Measurements from ENCODE around the gene DLX1. TPM values are rescaled to one million over a fixed set of nuclear protein-coding genes. Genes with fewer than 3 reads are reported as not detected.

DLX1 gene
- total and polyA plus RNA-seq, 12 donors = 0.11 to 1.4 (median 0.53) TPM; not detected in 5

DNA sequence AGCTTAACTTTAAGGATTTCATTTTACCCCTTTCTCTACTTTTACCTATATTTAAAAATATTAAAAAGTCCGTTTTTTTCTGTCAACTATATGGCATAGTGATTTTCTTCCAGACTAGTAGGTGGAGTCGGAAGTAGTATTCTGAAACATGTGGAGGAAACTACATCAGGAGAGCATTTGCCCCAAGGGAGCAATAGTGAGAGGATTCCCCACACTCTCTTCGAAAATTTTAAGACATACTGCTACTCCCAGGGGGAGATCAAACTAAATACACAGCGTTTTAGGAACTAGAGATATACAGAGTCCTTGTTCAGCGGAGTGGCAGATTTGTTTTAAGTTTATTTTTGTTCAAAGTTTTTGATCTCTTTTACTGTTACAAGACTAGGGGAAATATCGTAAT is 45.0 kb upstream of the DLX1 start:
- Histone ChIP-seq H3K9me3 (replicated peaks in 1 of 3) (no peaks in the 10 kb centered on the region), H3K27ac (no peak overlapping the region), H3K4me1 (replicated peaks in 1 of 2) (no peaks in the 10 kb centered on the region), H3K27me3 (no peaks in the 10 kb centered on the region), H3K36me3 (replicated peaks in 1 of 2) (no peaks in the 10 kb centered on the region), H3K4me3 (no peak overlapping the region)
- TF ChIP-seq POLR2A (IDR thresholded peaks at IDR 0.05) = no peak
- TF ChIP-seq, protein P1, sequence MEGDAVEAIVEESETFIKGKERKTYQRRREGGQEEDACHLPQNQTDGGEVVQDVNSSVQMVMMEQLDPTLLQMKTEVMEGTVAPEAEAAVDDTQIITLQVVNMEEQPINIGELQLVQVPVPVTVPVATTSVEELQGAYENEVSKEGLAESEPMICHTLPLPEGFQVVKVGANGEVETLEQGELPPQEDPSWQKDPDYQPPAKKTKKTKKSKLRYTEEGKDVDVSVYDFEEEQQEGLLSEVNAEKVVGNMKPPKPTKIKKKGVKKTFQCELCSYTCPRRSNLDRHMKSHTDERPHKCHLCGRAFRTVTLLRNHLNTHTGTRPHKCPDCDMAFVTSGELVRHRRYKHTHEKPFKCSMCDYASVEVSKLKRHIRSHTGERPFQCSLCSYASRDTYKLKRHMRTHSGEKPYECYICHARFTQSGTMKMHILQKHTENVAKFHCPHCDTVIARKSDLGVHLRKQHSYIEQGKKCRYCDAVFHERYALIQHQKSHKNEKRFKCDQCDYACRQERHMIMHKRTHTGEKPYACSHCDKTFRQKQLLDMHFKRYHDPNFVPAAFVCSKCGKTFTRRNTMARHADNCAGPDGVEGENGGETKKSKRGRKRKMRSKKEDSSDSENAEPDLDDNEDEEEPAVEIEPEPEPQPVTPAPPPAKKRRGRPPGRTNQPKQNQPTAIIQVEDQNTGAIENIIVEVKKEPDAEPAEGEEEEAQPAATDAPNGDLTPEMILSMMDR (IDR thresholded peaks at IDR 0.05) = no peak
- 81 to 91% (median 89%) methylated on average over 6 of the region's 6 CpGs for WGBS, 4 donors
- no peak for DNase-seq
- intact Hi-C loops (cut with DNase I) = no loop called here

DNA sequence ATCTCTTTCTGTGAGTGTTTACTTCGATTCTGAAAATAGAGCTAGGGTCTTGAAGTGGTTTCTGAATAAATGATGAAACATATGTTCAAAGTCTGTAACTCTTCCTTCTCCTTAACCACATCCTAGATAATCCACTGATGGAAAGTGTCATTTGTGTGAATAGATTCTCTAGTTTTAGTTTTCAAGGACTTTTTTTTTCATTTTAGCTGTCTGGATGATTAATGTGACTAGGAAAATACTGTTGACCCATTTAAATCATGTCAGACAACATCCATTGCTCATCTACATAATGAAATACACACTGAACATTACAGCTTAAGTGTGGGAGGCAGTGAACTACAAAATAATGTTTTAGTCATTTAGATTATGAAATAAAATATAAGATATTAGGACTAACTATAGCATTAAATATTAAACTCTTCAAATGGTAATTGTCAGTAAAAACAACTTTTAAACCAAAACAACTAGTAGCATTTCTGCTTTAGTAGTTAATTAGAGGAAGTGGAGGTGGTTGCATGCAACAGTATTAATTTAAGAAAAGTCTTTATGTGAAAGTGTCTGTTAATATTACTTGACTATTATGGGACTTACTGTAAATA is 39.1 kb upstream of the DLX1 start:
- no peak for DNase-seq
- intact Hi-C loops (cut with DNase I) = no loop called here
- no peaks in the 10 kb centered on the region for H3K4me1 ChIP-seq (replicated peaks in 1 of 2)
- no peak overlapping the region for H3K4me3 ChIP-seq
- no peak overlapping the region for H3K27ac ChIP-seq
- 39 to 47% (median 42%) methylated on average over 1 of the region's 1 CpG for WGBS, 4 donors
- no peaks in the 10 kb centered on the region for H3K9me3 ChIP-seq (replicated peaks in 1 of 3)
- no peaks in the 10 kb centered on the region for H3K36me3 ChIP-seq (replicated peaks in 1 of 2)
- TF ChIP-seq, protein P1 (IDR thresholded peaks at IDR 0.05) = no peak
- TF ChIP-seq POLR2A (IDR thresholded peaks at IDR 0.05) = no peak
- H3K27me3 ChIP-seq = no peaks in the 10 kb centered on the region

DNA sequence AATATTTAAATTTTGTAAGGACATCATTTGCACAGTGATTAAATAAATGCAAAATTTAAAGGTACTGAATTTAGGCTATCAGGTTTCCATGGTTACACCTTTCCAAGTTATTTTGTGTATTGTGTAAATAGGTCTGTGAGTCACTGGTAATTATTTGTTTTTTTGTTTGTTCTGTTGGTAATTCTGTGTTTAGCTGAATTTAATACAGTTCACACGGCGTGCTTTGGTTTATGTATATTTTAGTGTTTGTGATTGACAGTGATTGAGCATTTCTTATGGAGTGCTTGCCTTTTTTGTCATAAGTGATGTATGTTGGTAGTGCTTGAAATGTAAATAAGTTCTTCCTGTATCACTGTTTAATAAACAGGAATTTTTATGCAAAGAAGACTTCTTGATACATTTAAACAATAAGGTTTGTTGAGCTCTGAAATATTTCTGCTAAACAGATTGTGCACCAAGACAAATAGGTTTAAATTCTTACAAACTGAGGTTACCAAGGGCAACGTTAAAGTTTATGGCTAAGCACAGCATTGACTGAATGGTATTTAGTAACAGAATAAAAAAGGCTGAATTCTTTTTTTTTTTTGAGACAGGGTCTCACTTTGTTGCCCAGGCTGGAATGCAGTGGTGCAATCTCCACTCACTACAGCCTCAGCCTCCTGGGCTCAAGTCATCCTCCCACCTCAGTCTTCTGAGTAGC is 38.3 kb upstream of the DLX1 start:
- 63 to 90% (median 78%) methylated on average over 3 of the region's 3 CpGs for WGBS, 4 donors

More for the DNA sequence above, 38.3 kb upstream of the DLX1 start:
- Histone ChIP-seq H3K36me3 (replicated peaks in 1 of 2) (no peaks in the 10 kb centered on the region), H3K4me1 (replicated peaks in 1 of 2) (no peaks in the 10 kb centered on the region), H3K4me3 (no peak overlapping the region), H3K9me3 (replicated peaks in 1 of 3) (no peaks in the 10 kb centered on the region), H3K27ac (no peak overlapping the region), H3K27me3 (no peaks in the 10 kb centered on the region)
- no peak for DNase-seq
- intact Hi-C loops (cut with DNase I) = no loop called here
- TF ChIP-seq POLR2A (IDR thresholded peaks at IDR 0.05) = no peak
- TF ChIP-seq, protein P1 (IDR thresholded peaks at IDR 0.05) = no peak
